Loucy (cell line): ENCODE results near the gene RHOF.

Experiments used
- CTCF ChIP-seq: fragments of 200-600 bp; sonication (generic); conservative IDR thresholded peaks from 2 replicates; pipeline ENCODE4 v1.5.1; 2014; ENCODE audit warnings: mild to moderate bottlenecking, antibody characterized with exemption, low read length
- EZH2phosphoT487 ChIP-seq: fragments of 200-600 bp; IDR thresholded peaks from 2 replicates; pipeline ENCODE4 v1.6.1; 2018; ENCODE audit warnings: antibody characterized with exemption, mild to moderate bottlenecking, moderate library complexity, borderline replicate concordance

DNA sequence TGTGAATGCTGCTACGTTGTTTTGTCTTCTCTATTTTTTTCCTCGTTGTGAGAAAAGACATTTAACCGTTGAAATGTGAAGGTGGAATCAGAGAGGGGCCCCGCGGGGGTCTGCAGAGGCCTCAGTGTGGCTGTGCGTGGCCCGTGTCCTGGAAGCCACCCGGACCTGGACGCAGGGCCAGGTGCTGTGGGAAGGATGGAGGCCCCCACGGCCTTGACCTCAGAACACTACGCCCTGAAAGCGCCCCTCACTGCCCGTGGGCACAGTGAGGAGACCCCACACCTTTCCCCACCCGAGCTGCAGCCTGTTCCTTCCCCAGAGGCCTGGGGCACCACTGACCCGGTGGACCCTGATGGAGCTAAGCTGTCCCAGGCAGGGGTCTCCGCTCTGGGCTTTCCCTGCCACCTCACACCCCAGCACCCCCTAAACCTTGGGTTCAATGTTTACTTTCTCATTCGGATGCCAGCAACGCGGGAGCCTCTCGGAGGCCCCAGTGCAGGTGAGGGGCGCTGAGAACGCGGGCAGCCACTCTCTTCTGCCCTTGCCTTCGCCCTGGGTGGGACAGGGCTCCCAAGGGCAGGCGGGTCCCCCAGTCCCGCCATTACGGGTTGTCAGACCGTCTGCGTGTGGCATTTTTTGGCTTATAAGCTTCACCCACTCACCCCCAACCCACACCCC, 37.2 kb upstream of the RHOF start:
- TF ChIP-seq CTCF (no peak), EZH2phosphoT487 (no peak)
